ENCODE measurements around the gene RIOK2. TPM values are rescaled to one million over a fixed set of nuclear protein-coding genes. Genes with fewer than 3 reads are reported as not detected.

The RIOK2 gene
- total RNA-seq, 3 donors from 2014 or later (not counting 1 experiment from before 2014, with no cell fraction given): 26.3 to 31.0 (median 28.2) TPM

DNA sequence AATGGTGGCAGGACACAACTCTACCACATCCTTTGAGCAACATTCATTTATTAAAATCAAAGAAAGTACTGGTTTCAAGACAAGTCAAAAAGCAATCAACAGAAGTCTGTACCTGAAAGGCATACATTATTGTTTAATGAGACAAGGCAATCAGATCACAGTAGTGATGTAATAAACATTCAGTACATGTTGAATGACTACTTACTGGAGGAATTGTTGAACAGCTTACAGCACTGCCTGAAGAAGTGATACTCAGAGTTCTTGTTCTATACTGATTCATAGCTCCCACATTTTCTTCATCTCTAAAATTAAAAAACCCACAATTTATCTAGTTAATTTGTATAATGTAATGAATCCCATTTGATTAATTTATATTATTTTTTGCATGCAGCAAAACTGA lies 18.2 kb downstream of the RIOK2 start:
- H3K4me3 Mint-ChIP-seq: no peak overlapping the region
- no peaks in the 10 kb centered on the region for H3K4me1 ChIP-seq (ENCODE audit: control insufficient read depth, insufficient read depth, low read length)
- H3K27ac ChIP-seq (ENCODE audit: low read length): no peak overlapping the region
- H3K27me3 Mint-ChIP-seq (ENCODE audit: low read depth in 2 of 2): no peaks in the 10 kb centered on the region
- H3K27me3 ChIP-seq (ENCODE audit: control insufficient read depth, insufficient read depth, low read length): no peaks in the 10 kb centered on the region
- intact Hi-C loops (cut with micrococcal nuclease): loop anchor here (10.0 kb wide), 2 partner anchors 180 to 820 kb away; no protein-coding TSS in a partner anchor
- no peak overlapping the region for H3K4me3 ChIP-seq (ENCODE audit: low read length)
- H3K9me3 Mint-ChIP-seq: no peaks in the 10 kb centered on the region
- ATAC-seq: no peak
- H3K36me3 ChIP-seq (ENCODE audit: control insufficient read depth, insufficient read depth, low read length): peaks cover 77% of the 10 kb centered on the region
- TF ChIP-seq, protein P1, sequence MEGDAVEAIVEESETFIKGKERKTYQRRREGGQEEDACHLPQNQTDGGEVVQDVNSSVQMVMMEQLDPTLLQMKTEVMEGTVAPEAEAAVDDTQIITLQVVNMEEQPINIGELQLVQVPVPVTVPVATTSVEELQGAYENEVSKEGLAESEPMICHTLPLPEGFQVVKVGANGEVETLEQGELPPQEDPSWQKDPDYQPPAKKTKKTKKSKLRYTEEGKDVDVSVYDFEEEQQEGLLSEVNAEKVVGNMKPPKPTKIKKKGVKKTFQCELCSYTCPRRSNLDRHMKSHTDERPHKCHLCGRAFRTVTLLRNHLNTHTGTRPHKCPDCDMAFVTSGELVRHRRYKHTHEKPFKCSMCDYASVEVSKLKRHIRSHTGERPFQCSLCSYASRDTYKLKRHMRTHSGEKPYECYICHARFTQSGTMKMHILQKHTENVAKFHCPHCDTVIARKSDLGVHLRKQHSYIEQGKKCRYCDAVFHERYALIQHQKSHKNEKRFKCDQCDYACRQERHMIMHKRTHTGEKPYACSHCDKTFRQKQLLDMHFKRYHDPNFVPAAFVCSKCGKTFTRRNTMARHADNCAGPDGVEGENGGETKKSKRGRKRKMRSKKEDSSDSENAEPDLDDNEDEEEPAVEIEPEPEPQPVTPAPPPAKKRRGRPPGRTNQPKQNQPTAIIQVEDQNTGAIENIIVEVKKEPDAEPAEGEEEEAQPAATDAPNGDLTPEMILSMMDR (IDR thresholded peaks at IDR 0.05): no peak
- peaks cover 0 to 12% of the 10 kb centered on the region in 2 donors for H3K4me1 Mint-ChIP-seq
- no peak for DNase-seq
- H3K27ac Mint-ChIP-seq: peak overlapping the region in 1 of 2 donors; percentile 22
- H3K9me3 ChIP-seq (ENCODE audit: control insufficient read depth, insufficient read depth, low read length): no peaks in the 10 kb centered on the region
- peaks cover 9% of the 10 kb centered on the region for H3K36me3 Mint-ChIP-seq

DNA sequence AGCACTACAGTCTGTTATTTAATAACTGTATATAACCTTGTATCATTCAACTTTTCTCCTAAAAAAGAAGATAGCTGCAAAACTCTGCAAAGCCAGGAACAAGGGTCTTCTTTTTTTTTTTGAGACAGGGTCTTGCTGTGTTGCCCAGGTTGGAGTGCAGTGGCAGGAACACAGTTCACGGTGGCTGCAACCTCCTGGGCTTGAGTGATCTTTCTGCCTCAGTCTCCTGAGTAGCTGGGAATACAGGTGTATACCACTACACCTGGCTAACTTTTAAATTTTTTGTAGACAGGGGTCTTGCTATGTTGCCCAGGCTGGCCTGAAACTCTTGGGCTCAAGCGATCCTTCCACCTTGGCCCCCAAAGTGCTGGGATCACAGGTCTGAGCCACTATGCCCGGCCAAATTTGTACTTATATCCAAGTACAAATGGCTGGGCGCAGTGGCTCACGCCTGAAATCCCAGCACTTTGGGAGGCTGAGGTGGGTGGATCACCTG lies 19.2 kb downstream of the RIOK2 start:
- Mint-ChIP-seq H3K9me3 (no peaks in the 10 kb centered on the region), H3K4me1 (peaks cover 0 to 12% of the 10 kb centered on the region in 2 donors), H3K36me3 (peaks cover 15% of the 10 kb centered on the region), H3K27me3 (ENCODE audit: low read depth in 2 of 2) (no peaks in the 10 kb centered on the region), H3K27ac (no peak overlapping the region), H3K4me3 (no peak overlapping the region)
- H3K27me3 ChIP-seq (ENCODE audit: control insufficient read depth, insufficient read depth, low read length): no peaks in the 10 kb centered on the region
- no peak overlapping the region for H3K27ac ChIP-seq (ENCODE audit: low read length)
- peaks cover 67% of the 10 kb centered on the region for H3K36me3 ChIP-seq (ENCODE audit: control insufficient read depth, insufficient read depth, low read length)
- H3K9me3 ChIP-seq (ENCODE audit: control insufficient read depth, insufficient read depth, low read length): no peaks in the 10 kb centered on the region
- no peak overlapping the region for H3K4me3 ChIP-seq (ENCODE audit: low read length)
- WGBS (ENCODE audit: insufficient coverage): 99% methylated on average over 4 of the region's 5 CpGs
- no peak for DNase-seq
- no peaks in the 10 kb centered on the region for H3K4me1 ChIP-seq (ENCODE audit: control insufficient read depth, insufficient read depth, low read length)
- no peak for ATAC-seq
- intact Hi-C loops (cut with micrococcal nuclease): loop anchor here (2.0 to 10.0 kb wide), 4 partner anchors 179 to 819 kb away; partner anchors contain the start of gene ERAP1
- TF ChIP-seq, protein P1 (IDR thresholded peaks at IDR 0.05): no peak

DNA sequence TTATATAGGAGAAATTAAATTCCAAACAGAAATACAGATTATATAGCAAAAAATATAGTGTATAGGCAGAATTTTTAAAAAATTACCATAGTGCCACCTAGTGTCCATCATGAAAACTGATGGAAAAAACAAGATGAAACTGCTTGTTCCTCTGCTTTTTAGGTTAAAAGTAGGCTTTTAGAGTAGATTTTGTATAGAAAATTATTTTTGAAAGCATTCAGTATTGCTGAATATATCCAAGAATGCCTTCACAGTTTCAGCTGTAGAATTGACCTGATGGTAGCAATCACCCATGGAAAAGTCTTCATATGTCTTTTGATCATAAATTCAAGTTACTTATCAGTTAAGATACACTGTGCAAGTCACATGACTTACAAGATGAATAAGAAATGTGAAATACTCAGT lies 19.7 kb downstream of the RIOK2 start:
- no peak overlapping the region for H3K4me3 ChIP-seq (ENCODE audit: low read length)
- peaks cover 0 to 3% of the 10 kb centered on the region in 2 donors for H3K27me3 Mint-ChIP-seq (ENCODE audit: low read depth in 2 of 2)
- H3K9me3 ChIP-seq (ENCODE audit: control insufficient read depth, insufficient read depth, low read length): peaks cover 4% of the 10 kb centered on the region
- no peak overlapping the region for H3K27ac ChIP-seq (ENCODE audit: low read length)
- H3K27me3 ChIP-seq (ENCODE audit: control insufficient read depth, insufficient read depth, low read length): no peaks in the 10 kb centered on the region
- no peak overlapping the region for H3K4me3 Mint-ChIP-seq
- DNase-seq: peak in 1 of 2 donors; percentile 55
- TF ChIP-seq, protein P1 (IDR thresholded peaks at IDR 0.05): peak; percentile 89
- peaks cover 0 to 12% of the 10 kb centered on the region in 2 donors for H3K4me1 Mint-ChIP-seq
- H3K36me3 ChIP-seq (ENCODE audit: control insufficient read depth, insufficient read depth, low read length): peaks cover 63% of the 10 kb centered on the region
- H3K36me3 Mint-ChIP-seq: peaks cover 17% of the 10 kb centered on the region
- no peaks in the 10 kb centered on the region for H3K4me1 ChIP-seq (ENCODE audit: control insufficient read depth, insufficient read depth, low read length)
- no peak for ATAC-seq
- intact Hi-C loops (cut with micrococcal nuclease): loop anchor here (2.0 to 10.0 kb wide), 4 partner anchors 179 to 819 kb away; partner anchors contain the start of gene ERAP1
- H3K9me3 Mint-ChIP-seq: no peaks in the 10 kb centered on the region
- no peak overlapping the region for H3K27ac Mint-ChIP-seq

DNA sequence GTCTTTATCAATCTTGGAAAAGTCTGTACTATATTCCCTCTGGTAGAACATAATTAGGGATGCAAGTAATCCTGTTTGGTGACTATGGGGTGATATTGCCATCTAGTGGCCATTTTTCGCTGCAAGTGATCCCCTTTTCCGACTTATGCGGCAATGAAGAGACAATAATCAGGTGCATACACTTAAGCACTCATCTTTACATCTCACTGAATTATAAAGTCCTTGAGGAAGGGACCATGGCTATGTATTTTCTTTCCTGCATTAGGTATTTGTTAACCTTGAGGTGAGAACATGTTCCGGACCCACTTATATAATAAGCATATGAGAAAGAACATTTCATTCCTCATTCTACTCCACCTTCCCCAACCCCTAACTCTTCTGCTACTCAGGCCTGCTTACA lies 21.0 kb downstream of the RIOK2 start:
- H3K4me3 Mint-ChIP-seq: no peak overlapping the region
- DNase-seq (peak in 1 of 2 donors; percentile 83), ATAC-seq (peak in 1 of 3 donors; percentile 63)
- peaks cover 7 to 9% of the 10 kb centered on the region in 2 donors for H3K9me3 Mint-ChIP-seq
- Histone ChIP-seq H3K36me3 (ENCODE audit: control insufficient read depth, insufficient read depth, low read length) (peaks cover 55% of the 10 kb centered on the region), H3K27ac (ENCODE audit: low read length) (no peak overlapping the region), H3K27me3 (ENCODE audit: control insufficient read depth, insufficient read depth, low read length) (no peaks in the 10 kb centered on the region), H3K4me3 (ENCODE audit: low read length) (no peak overlapping the region), H3K4me1 (ENCODE audit: control insufficient read depth, insufficient read depth, low read length) (no peaks in the 10 kb centered on the region), H3K9me3 (ENCODE audit: control insufficient read depth, insufficient read depth, low read length) (peaks cover 7% of the 10 kb centered on the region)
- H3K36me3 Mint-ChIP-seq: peaks cover 21% of the 10 kb centered on the region
- no peak overlapping the region for H3K27ac Mint-ChIP-seq
- TF ChIP-seq, protein P1 (IDR thresholded peaks at IDR 0.05): peak; percentile 87
- intact Hi-C loops (cut with micrococcal nuclease): loop anchor here (1.0 to 10.0 kb wide), 6 partner anchors 177 to 817 kb away; partner anchors contain the start of gene ERAP1
- 35% methylated on average over 3 of the region's 4 CpGs for WGBS (ENCODE audit: insufficient coverage)
- peaks cover 7 to 16% of the 10 kb centered on the region in 2 donors for H3K27me3 Mint-ChIP-seq (ENCODE audit: low read depth in 2 of 2)
- H3K4me1 Mint-ChIP-seq: peaks cover 0 to 12% of the 10 kb centered on the region in 2 donors

Data from natural killer cell (primary cell).